Hepatocyte (in vitro differentiated cells): ENCODE measurements around the gene FMNL2.

Experiments
- CTCF ChIP-seq: fragments of 200-600 bp; sonication (generic); IDR thresholded peaks from 2 replicates; pipeline ENCODE4 v1.5.1; 2016; ENCODE audit warnings: antibody characterized with exemption, mild to moderate bottlenecking; ENCODE audit not compliant: poor library complexity
- EZH2 ChIP-seq: fragments of 200-600 bp; sonication (generic); IDR thresholded peaks from 2 replicates; pipeline ENCODE4 v1.6.1; 2016; ENCODE audit warnings: antibody characterized with exemption, mild to moderate bottlenecking, borderline replicate concordance

- TF ChIP-seq CTCF (no peak), EZH2 (no peak)
Observed at GRCh38 chr2:152632736-152633135, 297.8 kb downstream of the FMNL2 start.
